GM21619 (cell line): ENCODE data around the gene SSR3.

Experiments
- ATAC-seq: cut with Tn5 transposase; IDR thresholded peaks from one replicate; pipeline ENCODE4 v1.9.1; 2021; ENCODE audit not compliant: unreplicated experiment

SSR3 gene

DNA sequence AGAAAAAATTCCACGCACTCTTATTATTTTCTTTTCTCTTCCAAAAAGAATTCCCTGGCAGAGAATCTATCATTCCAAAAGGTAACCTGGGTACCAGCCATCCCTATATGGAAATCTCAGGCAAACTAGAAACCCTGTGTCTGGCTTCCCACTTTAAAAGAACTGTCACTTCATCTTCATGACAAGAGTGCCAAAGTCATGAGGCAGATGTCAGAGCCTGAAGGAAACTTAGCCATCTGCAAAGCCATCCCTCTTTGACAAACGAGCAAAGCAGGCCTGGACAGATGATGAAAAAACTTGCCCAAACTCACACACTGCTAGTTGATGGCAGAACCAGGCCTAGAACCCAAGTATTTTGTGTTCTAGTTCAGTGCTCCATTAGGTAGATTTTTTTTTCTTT is 15.9 kb downstream of the SSR3 start:
- ATAC-seq = no peak

- ATAC-seq = no peak
Measured at GRCh38 chr3:156536524-156537316, 18.2 kb downstream of the SSR3 start.

DNA sequence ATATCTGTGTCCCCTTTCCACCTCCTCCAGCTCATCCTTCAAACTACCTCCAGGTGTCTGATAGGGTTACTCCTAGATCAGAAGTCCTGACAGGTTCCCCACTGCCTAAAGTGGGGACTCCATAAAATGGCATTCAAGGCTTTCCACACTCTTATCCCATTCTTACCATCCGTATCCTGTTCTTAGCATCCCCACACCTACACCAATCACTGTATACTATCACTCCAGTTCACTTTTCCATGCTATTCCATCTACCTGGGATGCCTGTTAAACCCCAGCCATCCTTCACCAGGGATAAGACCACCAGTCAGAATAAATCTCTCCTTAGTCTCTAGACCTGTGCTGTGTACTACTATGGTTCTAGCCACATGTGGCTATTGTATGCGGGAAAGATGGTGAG is 19.1 kb downstream of the SSR3 start:
- ATAC-seq = no peak

DNA sequence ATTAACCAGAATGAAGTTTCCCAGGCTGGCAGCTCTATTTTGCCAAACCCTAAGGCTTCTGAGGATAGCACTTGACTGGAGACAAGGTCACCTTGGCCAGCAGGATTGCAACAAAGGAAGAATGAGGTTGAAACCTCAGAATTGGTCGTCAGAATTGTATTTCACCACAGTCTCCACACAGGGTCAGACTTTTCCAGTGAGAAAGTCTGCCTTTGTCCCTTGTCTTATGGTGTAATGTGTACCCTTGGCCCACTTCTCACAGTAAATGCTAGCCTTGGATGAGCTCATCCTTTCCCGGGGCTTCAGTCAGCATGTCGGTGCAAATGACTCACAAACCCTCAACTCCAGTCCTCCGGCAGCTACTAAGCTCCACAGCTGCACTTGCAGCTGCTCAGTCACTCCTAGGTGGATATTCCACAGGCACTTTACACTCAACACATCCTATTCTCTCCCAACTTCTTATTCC is 19.7 kb downstream of the SSR3 start:
- ATAC-seq = no peak

GRCh38 chr3:156533205-156533604 is 21.7 kb downstream of the SSR3 start:
- ATAC-seq = no peak

GRCh38 chr3:156532730-156533129 is 22.2 kb downstream of the SSR3 start:
- no peak for ATAC-seq

GRCh38 chr3:156530980-156531379 is 23.9 kb downstream of the SSR3 start:
- ATAC-seq = no peak

- no peak for ATAC-seq
Measured at GRCh38 chr3:156527060-156527459, 27.9 kb downstream of the SSR3 start.

DNA sequence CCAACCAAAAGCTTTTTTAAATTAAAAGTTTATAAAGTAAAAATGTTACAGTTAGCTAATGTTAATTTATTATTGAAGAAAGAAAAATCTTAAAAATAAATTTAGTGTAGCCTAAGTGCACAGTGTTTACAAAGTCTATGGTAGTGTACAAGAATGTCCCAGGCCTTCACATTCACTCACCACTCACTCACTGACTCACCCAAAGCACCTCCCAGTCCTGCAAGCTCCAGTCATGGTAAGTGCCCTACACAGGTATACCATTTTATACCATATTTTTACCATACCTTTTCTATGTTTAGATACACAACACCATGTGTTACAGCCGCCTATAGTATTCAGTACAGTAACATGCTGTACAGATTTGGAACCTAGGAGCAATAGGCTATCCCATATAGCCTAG is 29.1 kb downstream of the SSR3 start:
- ATAC-seq = no peak

DNA sequence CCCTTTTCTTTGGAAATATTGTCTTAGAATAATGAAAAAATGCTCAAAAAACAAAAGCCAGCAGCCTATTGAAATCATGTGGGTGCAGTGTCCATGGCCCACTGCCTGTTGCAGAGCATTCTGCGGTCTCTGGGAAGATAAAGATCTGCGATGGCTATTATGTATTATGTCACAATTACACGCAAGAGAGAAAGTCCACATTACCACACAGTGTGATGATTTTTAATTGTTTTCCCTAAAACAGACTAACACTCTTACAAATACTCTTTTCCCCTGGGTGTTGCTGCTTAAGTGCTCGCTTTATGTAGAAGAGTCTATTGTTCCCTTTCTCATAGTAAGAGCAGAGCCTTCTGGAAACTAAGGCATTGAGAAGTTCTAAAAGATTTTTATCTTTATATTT is 32.2 kb downstream of the SSR3 start:
- no peak for ATAC-seq

GRCh38 chr3:156519758-156520162 is 35.2 kb downstream of the SSR3 start:
- ATAC-seq = peak; percentile 80

- ATAC-seq = no peak
Measured at GRCh38 chr3:156518726-156519125, 36.2 kb downstream of the SSR3 start.

DNA sequence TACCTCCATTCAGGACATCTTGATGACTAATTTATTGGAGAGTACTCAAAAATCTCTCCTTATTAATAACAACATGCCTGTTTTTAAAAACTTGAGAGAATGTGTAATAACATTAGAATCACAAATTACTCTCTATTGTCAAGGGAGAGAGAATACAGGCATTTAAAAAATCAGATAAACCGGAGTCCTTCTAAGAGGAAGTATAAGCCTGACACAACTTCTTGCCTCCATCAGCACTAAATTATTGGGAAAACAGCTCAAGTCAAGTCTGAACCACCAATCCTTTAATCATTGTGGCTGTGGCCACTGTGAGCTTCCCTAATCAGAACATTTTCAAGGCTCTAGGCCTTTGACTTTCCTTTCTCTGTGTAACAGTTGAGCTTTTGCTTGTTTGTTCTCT is 38.0 kb downstream of the SSR3 start:
- no peak for ATAC-seq

DNA sequence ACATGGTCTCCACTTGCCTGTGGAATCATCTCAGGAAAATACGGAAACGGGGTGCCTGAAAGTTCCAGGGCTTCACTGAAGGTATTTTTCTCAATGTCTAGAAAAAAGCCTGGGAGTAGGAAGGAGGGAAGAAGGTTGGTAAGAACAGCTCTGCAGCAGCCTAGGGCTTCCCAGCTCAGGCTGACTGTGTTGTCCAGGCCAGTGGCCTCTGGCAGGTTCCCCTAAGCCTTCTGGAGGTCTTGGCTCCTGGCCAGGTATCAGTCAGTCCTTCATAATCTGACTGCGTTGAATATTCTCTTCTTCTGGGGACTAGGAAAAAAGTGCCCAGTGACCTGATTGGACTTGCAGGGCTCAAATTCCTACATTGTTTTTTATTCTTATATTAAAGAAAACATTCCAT is 38.6 kb downstream of the SSR3 start:
- ATAC-seq = no peak

GRCh38 chr3:156513619-156514018 is 41.3 kb downstream of the SSR3 start:
- ATAC-seq = no peak

DNA sequence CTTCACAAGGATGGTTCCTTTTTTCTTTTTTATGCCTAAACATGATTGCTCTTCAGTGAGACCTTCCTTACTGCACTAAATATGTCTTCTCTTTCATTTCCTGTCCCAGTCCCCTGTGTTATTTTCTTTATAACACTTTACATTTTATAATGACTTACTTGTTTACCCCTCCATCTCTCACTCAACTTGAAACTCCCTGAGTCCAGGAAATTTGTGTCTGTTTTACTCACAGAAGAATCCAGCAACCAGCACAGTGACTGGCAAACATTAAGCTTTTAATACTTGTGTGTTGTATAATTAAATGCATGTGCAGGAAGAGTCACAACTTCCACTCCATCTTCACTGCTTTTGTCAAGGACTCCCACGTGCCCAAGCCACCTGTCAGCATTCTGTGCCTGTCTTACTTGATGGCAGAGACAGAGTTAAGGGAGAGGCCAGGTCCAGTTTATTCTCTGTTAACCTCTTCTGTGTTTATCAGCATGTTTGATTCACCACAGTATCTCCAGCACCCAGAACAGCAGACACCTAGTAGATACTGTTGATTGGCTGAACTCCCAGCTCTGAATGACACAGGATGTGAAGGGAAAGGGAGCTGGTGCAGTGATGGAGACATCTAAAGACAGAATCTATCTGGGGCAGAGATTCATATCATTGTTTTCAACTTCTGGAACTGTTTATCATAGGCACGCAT is 42.8 kb downstream of the SSR3 start:
- no peak for ATAC-seq

GRCh38 chr3:156509189-156510174 is 45.4 kb downstream of the SSR3 start:
- ATAC-seq = peak; percentile 79

DNA sequence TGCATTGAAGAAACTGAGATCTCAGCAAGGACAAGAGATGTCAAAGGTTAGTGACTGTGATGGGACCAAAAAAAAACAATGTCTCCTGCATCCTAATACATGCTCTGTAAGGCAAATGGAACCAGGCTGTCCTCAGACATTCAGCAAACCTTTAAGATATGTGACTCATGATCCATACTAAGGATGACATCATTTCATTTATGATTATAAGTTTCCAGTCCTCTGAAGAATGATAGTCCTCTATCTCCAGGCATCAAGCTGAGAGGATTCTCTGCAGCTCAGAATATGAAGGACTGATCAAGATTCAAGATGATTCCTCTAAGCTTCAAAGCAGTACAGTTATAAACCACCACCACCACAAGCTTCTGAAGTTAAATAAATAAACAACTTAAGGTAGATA is 47.6 kb downstream of the SSR3 start:
- no peak for ATAC-seq

DNA sequence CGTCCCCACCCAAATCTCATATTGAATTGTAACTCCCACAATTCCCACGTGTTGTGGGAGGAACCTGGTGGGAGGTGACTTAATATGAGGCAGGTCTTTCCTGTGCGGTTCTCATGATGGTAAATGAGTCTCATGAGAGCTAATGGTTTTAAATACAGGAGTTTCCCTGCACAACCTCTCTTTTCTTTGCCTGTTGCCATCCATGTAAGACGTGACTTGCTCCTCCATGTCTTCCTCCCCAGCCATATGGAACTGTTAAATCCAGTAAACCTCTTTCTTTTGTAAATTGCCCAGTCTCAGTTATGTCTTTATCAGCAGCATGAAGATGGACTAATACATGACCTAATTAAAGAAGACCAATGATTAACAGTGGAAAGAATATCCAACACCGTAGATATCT is 56.6 kb downstream of the SSR3 start:
- ATAC-seq = no peak

GRCh38 chr3:156497326-156497725 is 57.6 kb downstream of the SSR3 start:
- no peak for ATAC-seq

DNA sequence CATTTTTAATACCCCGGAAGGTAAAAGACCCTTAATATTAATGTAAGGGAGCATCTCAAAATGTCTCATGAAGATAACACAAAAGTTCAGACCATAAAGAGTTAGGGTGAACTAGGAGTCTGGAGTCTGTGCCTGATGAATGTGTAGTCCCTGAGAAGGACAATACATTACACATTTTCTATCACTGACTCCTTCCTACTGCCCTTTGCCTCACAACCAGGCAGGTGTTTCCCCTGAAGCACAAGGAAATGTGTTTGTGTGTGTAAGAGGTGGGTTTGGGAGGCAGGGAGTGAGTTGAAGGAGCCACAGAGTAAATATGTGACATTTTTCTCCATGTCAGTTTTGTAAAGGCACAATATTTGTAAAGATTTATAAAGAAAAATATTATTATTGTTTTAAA is 59.1 kb downstream of the SSR3 start:
- ATAC-seq = no peak
